ENCODE data around the gene COL4A1.

Gene COL4A1

GRCh38 chr13:110239280-110240125, 67.5 kb downstream of the COL4A1 start:
- TF ChIP-seq CTCF (IDR thresholded peaks at IDR 0.05; ENCODE audit: low read depth, low read length, missing control alignments) = no peak
- DNase-seq (ENCODE audit: low read depth) = no peak
- no peak overlapping the region for H3K4me3 ChIP-seq (ENCODE audit: low read depth, low read length)

GRCh38 chr13:110238818-110239195, 68.2 kb downstream of the COL4A1 start:
- no peak for TF ChIP-seq CTCF (IDR thresholded peaks at IDR 0.05; ENCODE audit: low read depth, low read length, missing control alignments)
- DNase-seq (ENCODE audit: low read depth) = no peak
- no peak overlapping the region for H3K4me3 ChIP-seq (ENCODE audit: low read depth, low read length)

- H3K4me3 ChIP-seq (ENCODE audit: low read depth, low read length) = no peak overlapping the region
- no peak for DNase-seq (ENCODE audit: low read depth)
- TF ChIP-seq CTCF (IDR thresholded peaks at IDR 0.05; ENCODE audit: low read depth, low read length, missing control alignments) = no peak
Observed at GRCh38 chr13:110237875-110238817, 68.8 kb downstream of the COL4A1 start.

- no peak for TF ChIP-seq CTCF (IDR thresholded peaks at IDR 0.05; ENCODE audit: low read depth, low read length, missing control alignments)
- H3K4me3 ChIP-seq (ENCODE audit: low read depth, low read length) = no peak overlapping the region
- DNase-seq (ENCODE audit: low read depth) = no peak
Observed at GRCh38 chr13:110236831-110237261, 70.1 kb downstream of the COL4A1 start.

GRCh38 chr13:110236431-110236830, 70.5 kb downstream of the COL4A1 start:
- H3K4me3 ChIP-seq (ENCODE audit: low read depth, low read length) = no peak overlapping the region
- no peak for DNase-seq (ENCODE audit: low read depth)
- TF ChIP-seq CTCF (IDR thresholded peaks at IDR 0.05; ENCODE audit: low read depth, low read length, missing control alignments) = no peak

GRCh38 chr13:110234532-110234931, 72.4 kb downstream of the COL4A1 start:
- no peak for DNase-seq (ENCODE audit: low read depth)
- no peak for TF ChIP-seq CTCF (IDR thresholded peaks at IDR 0.05; ENCODE audit: low read depth, low read length, missing control alignments)
- H3K4me3 ChIP-seq (ENCODE audit: low read depth, low read length) = no peak overlapping the region

Data from GM12864 (cell line).